Gastroesophageal sphincter (tissue), 4 donors: Measurements from ENCODE around the gene KRT6B. TPM values are rescaled to one million over a fixed set of nuclear protein-coding genes. Genes with fewer than 3 reads are reported as not detected.
"Not testable (repeated sequence)": the region's sequence is repeated elsewhere in the genome, so short reads cannot be mapped to it uniquely, and the experiment has no call there.

ENCODE experiments used
- ATAC-seq: fragments of 150-250 bp; one replicate; pipeline ENCODE4 v1.9.1; 2016; ENCODE audit warnings: mild to moderate bottlenecking, moderate library complexity
- H3K27ac ChIP-seq, 4 donors: fragments of 200-600 bp; sonication (generic) in 3 of 4; 1 replicate in 3 of 4; 2 replicates in 1 of 4; pipeline ENCODE4 v1.5.1; 2016 to 2019
- H3K27me3 ChIP-seq: fragments of 200-600 bp; sonication (generic); one replicate; pipeline ENCODE4 v1.5.1; 2019
- H3K36me3 ChIP-seq, 2 donors: fragments of 200-600 bp; sonication (generic); one replicate each; pipeline ENCODE4 v1.5.1; 2019; ENCODE audit warnings: control low read depth in 1 of 2
- H3K4me1 ChIP-seq, 3 donors: fragments of 200-600 bp; sonication (generic); 1 replicate in 2 of 3; 2 replicates in 1 of 3; pipeline ENCODE4 v1.5.1; 2016 to 2019; ENCODE audit warnings: control low read depth in 2 of 3
- H3K4me3 ChIP-seq, 2 donors: fragments of 200-600 bp; sonication (generic); one replicate each; pipeline ENCODE4 v1.5.1; 2019; ENCODE audit warnings: mild to moderate bottlenecking in 1 of 2, moderate library complexity in 1 of 2
- H3K9me3 ChIP-seq, 3 donors: fragments of 200-600 bp; sonication (generic); one replicate each; pipeline ENCODE4 v1.5.1; 2017 to 2019; ENCODE audit warnings: control low read depth in 2 of 3
- CTCF ChIP-seq, 4 experiments: fragments of 200-600 bp in 2 of 4; fragments of 450-650 bp in 2 of 4; sonication (generic) in 1 of 4; IDR thresholded peaks; one replicate each; pipeline ENCODE4 v1.5.1; 2017 to 2019; ENCODE audit warnings: antibody characterized with exemption in 4 of 4, mild to moderate bottlenecking in 2 of 4, moderate library complexity in 2 of 4
- EP300 ChIP-seq: sonication (generic); formaldehyde crosslinking; IDR thresholded peaks from one replicate; pipeline ENCODE4 v1.6.1; 2017; ENCODE audit warnings: antibody characterized with exemption, mild to moderate bottlenecking
- POLR2A ChIP-seq, 2 donors: fragments of 450-650 bp; IDR thresholded peaks; one replicate each; pipeline ENCODE4 v1.6.1; 2017; ENCODE audit warnings: antibody characterized with exemption in 2 of 2, mild to moderate bottlenecking in 2 of 2, moderate library complexity in 1 of 2
- POLR2AphosphoS5 ChIP-seq: sonication (generic); formaldehyde crosslinking; IDR thresholded peaks from one replicate; pipeline ENCODE4 v1.6.1; 2017; ENCODE audit warnings: antibody characterized with exemption
- WGBS, 2 donors: methylation state at CpG; one replicate each; pipeline ENCODE4 v1.1.5; 2018; ENCODE audit warnings: low coverage in 1 of 2; 5-methylcytosine and 5-hydroxymethylcytosine counted together
- total RNA-seq, 4 donors: library from RNA; depleted of rRNA; stranded (reverse); fragments of >200 nt; gene quantifications; one replicate each; pipeline ENCODE4 v1.1.0, GENCODE V29; 2016

The KRT6B gene
- 10 to 100 TPM in 2 of 4 donors, 1 to 10 TPM in 1, under 1 TPM in 1; 0.54 to 60.8 (median 7.3) TPM for total RNA-seq

GRCh38 chr12:52452101-52452500 is at the start of gene KRT6B:
TSS of gene KRT6B (minus strand) at chr12:52452146. CDS start at chr12:52452078, 68 bp downstream.
- Histone ChIP-seq H3K27me3 (peaks cover 4% of the 10 kb centered on the region), H3K4me1 (no peaks in the 10 kb centered on the region), H3K27ac (no peak within 1 kb of the TSS), H3K4me3 (no peak within 1 kb of the TSS), H3K36me3 (no peaks in the 10 kb centered on the region), H3K9me3 (no peaks in the 10 kb centered on the region)
- no peak for TF ChIP-seq CTCF (IDR thresholded peaks at IDR 0.05)
- no peak for TF ChIP-seq EP300
- TF ChIP-seq POLR2AphosphoS5: no peak
- no peak for TF ChIP-seq POLR2A (IDR thresholded peaks at IDR 0.05)
- ATAC-seq: no peak
- WGBS, 2 donors: 84 to 85% methylated on average over 4 to 6 of the region's 6 CpGs

- H3K36me3 ChIP-seq: no peaks in the 10 kb centered on the region
- WGBS, 2 donors: 78 to 89% methylated on average over 2 to 4 of the region's 7 CpGs
- H3K4me1 ChIP-seq: no peaks in the 10 kb centered on the region
- TF ChIP-seq POLR2AphosphoS5 (no peak), POLR2A (IDR thresholded peaks at IDR 0.05) (no peak), CTCF (IDR thresholded peaks at IDR 0.05) (no peak), EP300 (no peak)
- H3K27ac ChIP-seq: no peak overlapping the region
- H3K27me3 ChIP-seq: no peaks in the 10 kb centered on the region
- no peak for ATAC-seq
- H3K9me3 ChIP-seq: no peaks in the 10 kb centered on the region
- H3K4me3 ChIP-seq: no peak overlapping the region
Observed at GRCh38 chr12:52501490-52501889, 49.5 kb upstream of the KRT6B start.

- not testable (repeated sequence) for ATAC-seq, H3K9me3 ChIP-seq, H3K36me3 ChIP-seq, H3K4me1 ChIP-seq, H3K27ac ChIP-seq, H3K27me3 ChIP-seq, H3K4me3 ChIP-seq
- WGBS, 2 donors: 79 to 82% methylated on average over 6 of the region's 6 CpGs
Observed at GRCh38 chr12:52500574-52500973, 48.6 kb upstream of the KRT6B start.

DNA sequence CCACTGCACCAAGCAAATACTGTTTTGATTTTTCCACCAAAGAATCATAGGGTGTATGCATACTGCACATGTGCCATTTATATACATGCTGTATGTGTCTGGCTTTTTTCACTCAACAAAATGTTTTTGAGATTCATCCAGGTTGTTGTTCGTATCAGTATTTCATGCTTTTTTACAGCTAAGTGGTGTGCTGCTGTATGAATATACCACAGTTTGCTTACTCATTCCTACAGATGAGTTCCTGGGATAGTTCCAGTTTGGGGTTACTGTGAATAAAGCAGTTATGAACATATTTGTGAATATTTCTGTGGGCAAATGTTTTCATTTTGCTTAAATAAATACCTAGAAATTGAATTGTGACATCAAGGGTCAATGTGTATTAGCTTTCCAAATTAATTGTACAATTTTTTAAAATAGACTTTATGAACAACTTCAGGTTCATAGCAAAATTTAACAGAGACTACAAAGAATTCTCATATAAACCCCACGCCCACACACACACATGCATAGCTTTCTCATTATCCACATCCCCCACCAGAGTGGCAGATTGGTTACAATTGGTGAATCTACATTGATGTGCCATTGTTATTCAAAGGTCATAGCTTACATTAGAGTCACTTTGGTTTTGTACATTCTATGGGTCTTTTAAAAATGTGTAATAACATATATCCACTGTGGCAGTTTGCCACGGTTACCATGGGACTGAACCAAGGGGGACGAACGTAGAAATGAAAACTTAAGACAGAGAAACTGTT is 48.0 kb upstream of the KRT6B start:
- Histone ChIP-seq H3K4me3 (no peak overlapping the region), H3K27me3 (no peaks in the 10 kb centered on the region), H3K36me3 (no peaks in the 10 kb centered on the region), H3K27ac (no peak overlapping the region), H3K4me1 (peaks cover 0 to 4% (median 0%) of the 10 kb centered on the region in 3 donors), H3K9me3 (no peaks in the 10 kb centered on the region)
- 52 to 60% methylated on average over 2 to 5 of the region's 5 CpGs for WGBS, 2 donors
- ATAC-seq: no peak
- TF ChIP-seq POLR2AphosphoS5 (no peak), EP300 (no peak), CTCF (IDR thresholded peaks at IDR 0.05) (no peak), POLR2A (IDR thresholded peaks at IDR 0.05) (no peak)

- Histone ChIP-seq H3K36me3 (no peaks in the 10 kb centered on the region), H3K9me3 (no peaks in the 10 kb centered on the region), H3K27ac (no peak overlapping the region), H3K4me1 (peaks cover 0 to 8% (median 0%) of the 10 kb centered on the region in 3 donors), H3K4me3 (no peak overlapping the region), H3K27me3 (no peaks in the 10 kb centered on the region)
- no peak for ATAC-seq
- TF ChIP-seq CTCF (IDR thresholded peaks at IDR 0.05): no peak
- no peak for TF ChIP-seq EP300
- TF ChIP-seq POLR2AphosphoS5: no peak
- TF ChIP-seq POLR2A (IDR thresholded peaks at IDR 0.05): no peak
- 20 to 79% methylated on average over 1 of the region's 1 CpG for WGBS, 2 donors
Observed at GRCh38 chr12:52498946-52499345, 47.0 kb upstream of the KRT6B start.
